HG03025 (cell line): ENCODE measurements around the gene PAX3.
"Not testable (repeated sequence)": the region's sequence is repeated elsewhere in the genome, so short reads cannot be mapped to it uniquely, and the experiment has no call there.

ENCODE experiments used
- ATAC-seq: cut with Tn5 transposase; IDR thresholded peaks from one replicate; pipeline ENCODE4 v1.9.1; 2021; ENCODE audit warnings: mild to moderate bottlenecking, moderate library complexity; ENCODE audit not compliant: unreplicated experiment, low FRiP score

PAX3 gene

DNA sequence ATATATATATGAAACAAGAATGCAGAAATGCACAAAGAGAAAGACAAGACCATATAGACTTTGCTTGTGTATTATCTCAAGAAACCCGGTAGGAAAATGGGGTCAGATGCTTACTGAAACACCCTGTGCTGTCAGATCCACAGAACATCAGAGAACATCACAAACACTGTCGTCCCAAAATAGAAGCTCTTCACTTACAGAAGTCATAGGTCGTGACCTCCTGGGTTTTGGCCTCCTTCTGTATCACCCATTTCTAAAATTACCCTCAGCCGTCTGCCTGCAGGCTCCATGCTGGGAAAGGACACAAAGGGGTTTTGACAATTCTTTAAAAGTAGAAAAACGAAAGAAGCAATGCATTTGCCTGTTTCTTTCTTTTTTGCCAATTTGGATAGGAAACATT is 137.9 kb downstream of the PAX3 start:
- ATAC-seq, result no peak

DNA sequence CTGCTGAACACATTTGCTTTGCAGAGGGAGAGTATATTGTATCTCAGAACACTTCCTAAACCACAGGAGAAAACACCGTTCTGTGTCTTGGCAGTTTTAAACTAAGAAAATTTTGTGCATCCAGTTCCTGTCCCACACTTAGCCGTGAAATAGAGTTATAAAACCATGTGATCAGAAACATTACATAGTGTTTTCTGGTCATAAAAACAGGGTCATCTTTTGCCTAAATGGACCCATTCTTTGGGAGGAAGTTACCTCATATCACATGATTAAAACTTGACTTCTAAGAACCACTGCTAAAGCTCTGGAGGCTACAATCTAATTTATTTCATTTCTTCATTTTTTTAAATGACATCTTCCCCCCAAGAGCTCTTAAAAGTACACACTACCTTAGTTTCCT is 138.7 kb downstream of the PAX3 start:
- no peak for ATAC-seq

DNA sequence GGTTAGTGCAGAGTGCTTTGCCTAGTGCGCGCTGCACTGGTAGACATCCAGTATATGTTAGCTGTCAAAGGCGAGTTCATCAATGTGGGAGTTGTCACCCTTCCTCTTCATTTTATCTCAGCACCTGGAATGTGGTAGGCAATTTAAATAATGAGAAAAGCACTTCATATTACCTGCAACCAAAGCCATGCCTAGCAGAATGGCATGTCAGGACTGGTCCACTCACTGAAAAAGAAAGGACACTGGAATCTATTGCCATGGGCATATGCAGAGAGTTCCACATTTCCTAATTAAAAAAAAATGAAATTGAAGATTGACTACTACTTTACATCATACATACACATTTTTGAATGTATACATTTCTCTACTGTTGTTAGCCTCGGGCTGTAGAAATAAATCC is 139.6 kb downstream of the PAX3 start:
- no peak for ATAC-seq

DNA sequence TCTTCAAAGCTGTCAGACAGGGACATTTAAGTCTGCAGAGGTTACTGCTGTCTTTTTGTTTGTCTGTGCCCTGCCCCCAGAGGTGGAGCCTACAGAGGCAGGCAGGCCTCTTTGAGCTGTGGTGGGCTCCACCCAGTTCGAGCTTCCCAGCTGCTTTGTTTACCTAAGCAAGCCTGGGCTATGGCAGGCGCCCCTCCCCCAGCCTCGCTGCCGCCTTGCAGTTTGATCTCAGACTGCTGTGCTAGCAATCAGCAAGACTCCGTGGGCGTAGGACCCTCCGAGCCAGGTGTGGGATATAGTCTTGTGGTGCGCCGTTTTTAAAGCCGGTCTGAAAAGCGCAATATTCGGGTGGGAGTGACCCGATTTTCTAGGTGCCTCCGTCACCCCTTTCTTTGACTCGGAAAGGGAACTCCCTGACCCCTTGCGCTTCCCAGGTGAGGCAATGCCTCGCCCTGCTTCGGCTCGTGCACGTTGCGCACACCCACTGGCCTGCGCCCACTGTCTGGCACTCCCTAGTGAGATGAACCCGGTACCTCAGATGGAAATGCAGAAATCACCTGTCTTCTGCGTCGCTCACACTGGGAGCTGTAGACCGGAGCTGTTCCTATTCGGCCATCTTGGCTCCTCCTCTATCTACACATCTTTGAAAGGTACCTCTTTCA is 143.7 kb downstream of the PAX3 start:
- ATAC-seq, result not testable (repeated sequence)
